ENCODE results near the gene RPRD2. TPM values are rescaled to one million over a fixed set of nuclear protein-coding genes. Genes with fewer than 3 reads are reported as not detected.

RPRD2 gene
- total RNA-seq, 2 donors from 2014 or later = 13.2 to 17.1 TPM

DNA sequence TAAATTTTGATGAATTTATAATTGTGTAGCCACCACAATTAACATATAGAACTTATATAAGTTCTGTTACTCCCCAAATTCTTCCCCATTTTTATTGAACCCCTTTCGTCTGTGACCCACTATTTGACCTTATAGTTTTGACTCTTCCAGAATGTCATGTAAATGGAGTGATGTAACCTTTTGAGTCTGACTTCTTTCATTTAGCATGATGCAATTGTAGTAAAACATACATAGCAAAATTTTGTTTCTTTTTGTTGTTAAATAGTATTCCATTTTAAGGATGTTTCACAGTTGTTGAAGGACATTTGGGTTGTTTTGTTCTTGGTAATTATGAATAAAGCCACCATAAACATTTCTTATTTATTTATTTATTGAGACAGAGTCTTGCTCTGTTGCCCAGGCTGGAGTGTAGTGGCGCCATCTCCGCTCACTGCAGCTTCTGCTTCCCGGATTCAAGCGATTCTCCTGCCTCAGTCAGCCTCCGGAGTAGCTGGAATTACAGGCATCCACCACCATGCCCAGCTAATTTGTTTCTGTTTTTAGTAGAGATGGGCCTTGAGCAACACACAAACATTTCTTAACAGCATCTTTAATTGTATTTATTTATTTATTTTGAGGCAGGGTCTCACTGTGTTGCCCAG is 33.6 kb downstream of the RPRD2 start:
- TF ChIP-seq, protein P1, sequence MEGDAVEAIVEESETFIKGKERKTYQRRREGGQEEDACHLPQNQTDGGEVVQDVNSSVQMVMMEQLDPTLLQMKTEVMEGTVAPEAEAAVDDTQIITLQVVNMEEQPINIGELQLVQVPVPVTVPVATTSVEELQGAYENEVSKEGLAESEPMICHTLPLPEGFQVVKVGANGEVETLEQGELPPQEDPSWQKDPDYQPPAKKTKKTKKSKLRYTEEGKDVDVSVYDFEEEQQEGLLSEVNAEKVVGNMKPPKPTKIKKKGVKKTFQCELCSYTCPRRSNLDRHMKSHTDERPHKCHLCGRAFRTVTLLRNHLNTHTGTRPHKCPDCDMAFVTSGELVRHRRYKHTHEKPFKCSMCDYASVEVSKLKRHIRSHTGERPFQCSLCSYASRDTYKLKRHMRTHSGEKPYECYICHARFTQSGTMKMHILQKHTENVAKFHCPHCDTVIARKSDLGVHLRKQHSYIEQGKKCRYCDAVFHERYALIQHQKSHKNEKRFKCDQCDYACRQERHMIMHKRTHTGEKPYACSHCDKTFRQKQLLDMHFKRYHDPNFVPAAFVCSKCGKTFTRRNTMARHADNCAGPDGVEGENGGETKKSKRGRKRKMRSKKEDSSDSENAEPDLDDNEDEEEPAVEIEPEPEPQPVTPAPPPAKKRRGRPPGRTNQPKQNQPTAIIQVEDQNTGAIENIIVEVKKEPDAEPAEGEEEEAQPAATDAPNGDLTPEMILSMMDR (IDR thresholded peaks at IDR 0.05) = no peak
- no peak for TF ChIP-seq POLR2A (IDR thresholded peaks at IDR 0.05)
- no peaks in the 10 kb centered on the region for H3K27me3 ChIP-seq
- no peaks in the 10 kb centered on the region for H3K36me3 ChIP-seq (replicated peaks in 1 of 2; ENCODE audit: insufficient read depth in 1 of 2, low read depth in 2 of 2)
- ATAC-seq = no peak
- no peaks in the 10 kb centered on the region for H3K4me1 ChIP-seq
- intact Hi-C loops (cut with DNase I) = no loop called here
- H3K27ac ChIP-seq = no peak overlapping the region
- no peaks in the 10 kb centered on the region for H3K9me3 ChIP-seq
- WGBS, 2 donors = 91 to 95% methylated on average over 6 of the region's 6 CpGs
- H3K4me3 ChIP-seq = no peak overlapping the region
- DNase-seq = no peak

DNA sequence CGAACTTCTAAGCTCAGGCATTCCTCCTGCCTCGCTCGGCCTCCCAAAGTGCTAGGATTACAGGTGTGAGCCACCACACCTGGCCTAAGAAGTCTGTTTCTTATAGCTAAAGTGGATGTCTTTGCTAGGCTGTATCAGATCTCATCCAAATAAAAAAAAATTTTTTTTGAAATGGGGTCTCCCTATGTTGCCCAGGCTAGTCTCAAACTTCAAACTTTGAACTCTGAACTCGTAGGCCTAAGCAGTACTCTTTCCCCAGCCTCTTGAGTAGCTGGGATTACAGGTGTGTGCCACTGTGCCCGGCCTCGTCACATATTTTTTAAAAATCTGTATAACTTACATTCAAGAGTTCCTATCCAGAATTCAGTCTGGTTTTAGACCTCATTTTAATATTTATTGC is 40.5 kb downstream of the RPRD2 start:
- no peaks in the 10 kb centered on the region for H3K36me3 ChIP-seq (replicated peaks in 1 of 2; ENCODE audit: insufficient read depth in 1 of 2, low read depth in 2 of 2)
- intact Hi-C loops (cut with DNase I) = no loop called here
- WGBS, 2 donors = 81 to 82% methylated on average over 6 of the region's 6 CpGs
- no peak overlapping the region for H3K27ac ChIP-seq
- H3K27me3 ChIP-seq = no peaks in the 10 kb centered on the region
- H3K4me1 ChIP-seq = peaks cover 16% of the 10 kb centered on the region
- ATAC-seq (no peak), DNase-seq (no peak)
- no peak overlapping the region for H3K4me3 ChIP-seq
- no peak for TF ChIP-seq POLR2A (IDR thresholded peaks at IDR 0.05)
- no peaks in the 10 kb centered on the region for H3K9me3 ChIP-seq

DNA sequence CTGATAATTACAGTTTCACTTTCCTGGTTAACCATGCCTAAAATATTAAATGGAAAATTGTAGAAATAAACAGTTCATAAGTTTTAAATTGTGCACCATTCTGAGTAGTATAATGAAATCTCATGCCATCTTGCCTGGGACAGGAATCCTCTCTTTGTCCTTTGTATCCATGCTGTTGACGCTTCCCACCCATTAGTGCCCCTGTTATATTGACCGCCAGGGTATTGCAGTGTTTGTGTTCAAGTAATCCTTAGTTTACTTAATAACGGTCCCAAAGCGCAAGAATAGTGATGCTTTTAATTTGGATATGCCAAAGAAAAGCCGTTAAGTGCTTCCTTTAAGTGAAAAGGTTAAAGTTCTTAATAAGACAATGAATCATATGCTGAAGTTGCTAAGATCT is 41.7 kb downstream of the RPRD2 start:
- no peak for TF ChIP-seq POLR2A (IDR thresholded peaks at IDR 0.05)
- TF ChIP-seq, protein P1 (IDR thresholded peaks at IDR 0.05) = no peak
- no peaks in the 10 kb centered on the region for H3K27me3 ChIP-seq
- ATAC-seq = no peak
- H3K27ac ChIP-seq = no peak overlapping the region
- DNase-seq = no peak
- H3K36me3 ChIP-seq (replicated peaks in 1 of 2; ENCODE audit: insufficient read depth in 1 of 2, low read depth in 2 of 2) = no peaks in the 10 kb centered on the region
- H3K9me3 ChIP-seq = no peaks in the 10 kb centered on the region
- intact Hi-C loops (cut with DNase I) = no loop called here
- H3K4me1 ChIP-seq = peaks cover 28% of the 10 kb centered on the region
- WGBS, 2 donors = 63 to 77% methylated on average over 5 of the region's 5 CpGs
- H3K4me3 ChIP-seq = no peak overlapping the region

DNA sequence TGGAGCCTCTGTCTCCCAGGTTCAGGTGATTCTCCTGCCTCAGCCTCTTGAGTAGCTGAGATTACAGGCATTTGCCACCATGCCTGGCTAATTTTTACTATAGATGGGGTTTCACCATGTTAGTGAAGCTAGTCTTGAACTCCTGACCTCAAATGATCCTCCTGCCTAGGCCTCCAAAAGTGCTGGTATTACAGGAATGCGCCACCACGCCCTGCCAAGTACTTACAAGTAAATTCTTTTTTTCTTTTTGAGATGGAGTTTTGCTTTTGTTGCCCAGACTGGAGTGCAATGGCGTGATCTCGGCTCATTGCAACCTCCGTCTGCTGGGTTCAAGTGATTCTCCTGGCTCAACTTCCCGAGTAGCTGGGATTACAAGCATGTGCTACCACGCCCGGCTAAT is 42.5 kb downstream of the RPRD2 start:
- H3K36me3 ChIP-seq (replicated peaks in 1 of 2; ENCODE audit: insufficient read depth in 1 of 2, low read depth in 2 of 2) = no peaks in the 10 kb centered on the region
- no peak overlapping the region for H3K4me3 ChIP-seq
- no peak for TF ChIP-seq POLR2A (IDR thresholded peaks at IDR 0.05)
- peaks cover 31% of the 10 kb centered on the region for H3K4me1 ChIP-seq
- no peak overlapping the region for H3K27ac ChIP-seq
- 83 to 90% methylated on average over 8 of the region's 8 CpGs for WGBS, 2 donors
- H3K9me3 ChIP-seq = no peaks in the 10 kb centered on the region
- no peaks in the 10 kb centered on the region for H3K27me3 ChIP-seq
- intact Hi-C loops (cut with DNase I) = no loop called here
- DNase-seq (no peak), ATAC-seq (no peak)

DNA sequence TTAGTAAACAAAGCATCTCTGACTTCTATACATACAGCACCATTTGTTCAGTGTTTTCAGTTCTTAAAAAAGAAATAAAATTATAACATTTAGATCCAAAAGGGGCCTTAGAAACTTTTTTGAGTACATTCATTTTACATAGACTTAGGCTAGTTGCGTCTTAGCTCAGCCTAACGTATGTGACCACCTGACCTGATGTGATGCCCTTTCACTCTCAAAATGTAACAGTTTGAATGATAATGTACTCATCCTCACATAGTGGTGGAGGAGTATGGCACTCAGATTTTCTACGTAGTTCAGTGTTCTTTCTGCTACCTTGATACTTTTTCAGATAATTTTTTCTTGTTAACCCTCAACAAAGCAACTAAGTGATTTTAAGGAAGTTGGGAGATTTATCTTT is 43.4 kb downstream of the RPRD2 start:
- Histone ChIP-seq H3K4me3 (no peak overlapping the region), H3K9me3 (no peaks in the 10 kb centered on the region), H3K4me1 (peaks cover 31% of the 10 kb centered on the region), H3K27ac (no peak overlapping the region), H3K27me3 (no peaks in the 10 kb centered on the region), H3K36me3 (replicated peaks in 1 of 2; ENCODE audit: insufficient read depth in 1 of 2, low read depth in 2 of 2) (no peaks in the 10 kb centered on the region)
- TF ChIP-seq POLR2A (IDR thresholded peaks at IDR 0.05) = no peak
- TF ChIP-seq, protein P1 (IDR thresholded peaks at IDR 0.05) = no peak
- intact Hi-C loops (cut with DNase I) = no loop called here
- DNase-seq (no peak), ATAC-seq (no peak)
- 81 to 86% methylated on average over 3 of the region's 3 CpGs for WGBS, 2 donors

DNA sequence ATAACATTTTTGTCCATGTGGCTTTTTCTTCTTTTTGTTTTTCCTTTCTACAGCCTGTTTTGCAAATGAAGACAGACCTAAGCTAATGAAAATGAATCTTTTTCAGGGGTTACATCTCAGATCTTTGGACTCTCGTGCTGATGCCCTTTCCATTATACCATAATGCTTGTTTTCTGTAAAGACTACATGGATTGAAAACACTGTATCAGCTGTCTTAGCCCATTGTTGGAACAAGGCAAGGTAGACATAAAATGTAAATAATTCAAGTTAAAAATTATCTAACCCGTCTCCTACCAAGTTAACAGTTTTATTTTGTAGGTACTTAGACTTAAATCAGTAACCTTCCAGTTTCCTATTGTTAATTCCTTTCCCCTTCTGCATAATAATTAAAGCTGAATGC is 44.9 kb downstream of the RPRD2 start:
- intact Hi-C loops (cut with DNase I) = no loop called here
- TF ChIP-seq, protein P1 (IDR thresholded peaks at IDR 0.05) = no peak
- TF ChIP-seq POLR2A (IDR thresholded peaks at IDR 0.05) = no peak
- Histone ChIP-seq H3K36me3 (replicated peaks in 1 of 2; ENCODE audit: insufficient read depth in 1 of 2, low read depth in 2 of 2) (no peaks in the 10 kb centered on the region), H3K27ac (no peak overlapping the region), H3K4me3 (no peak overlapping the region), H3K27me3 (no peaks in the 10 kb centered on the region), H3K9me3 (no peaks in the 10 kb centered on the region), H3K4me1 (peaks cover 30% of the 10 kb centered on the region)
- 48 to 53% methylated on average over 2 of the region's 2 CpGs for WGBS, 2 donors
- DNase-seq (no peak), ATAC-seq (no peak)

Measured in body of pancreas (tissue), 4 donors.